Amygdala (tissue), 56 donors: ENCODE results near the gene WASHC2A.
"Not testable (repeated sequence)": the region's sequence is repeated elsewhere in the genome, so short reads cannot be mapped to it uniquely, and the experiment has no call there.

Experiments used
- DNase-seq, 56 donors: peaks; one replicate each; lab custom pipeline; 2025; lab: John Stamatoyannopoulos, UW

WASHC2A gene

DNA sequence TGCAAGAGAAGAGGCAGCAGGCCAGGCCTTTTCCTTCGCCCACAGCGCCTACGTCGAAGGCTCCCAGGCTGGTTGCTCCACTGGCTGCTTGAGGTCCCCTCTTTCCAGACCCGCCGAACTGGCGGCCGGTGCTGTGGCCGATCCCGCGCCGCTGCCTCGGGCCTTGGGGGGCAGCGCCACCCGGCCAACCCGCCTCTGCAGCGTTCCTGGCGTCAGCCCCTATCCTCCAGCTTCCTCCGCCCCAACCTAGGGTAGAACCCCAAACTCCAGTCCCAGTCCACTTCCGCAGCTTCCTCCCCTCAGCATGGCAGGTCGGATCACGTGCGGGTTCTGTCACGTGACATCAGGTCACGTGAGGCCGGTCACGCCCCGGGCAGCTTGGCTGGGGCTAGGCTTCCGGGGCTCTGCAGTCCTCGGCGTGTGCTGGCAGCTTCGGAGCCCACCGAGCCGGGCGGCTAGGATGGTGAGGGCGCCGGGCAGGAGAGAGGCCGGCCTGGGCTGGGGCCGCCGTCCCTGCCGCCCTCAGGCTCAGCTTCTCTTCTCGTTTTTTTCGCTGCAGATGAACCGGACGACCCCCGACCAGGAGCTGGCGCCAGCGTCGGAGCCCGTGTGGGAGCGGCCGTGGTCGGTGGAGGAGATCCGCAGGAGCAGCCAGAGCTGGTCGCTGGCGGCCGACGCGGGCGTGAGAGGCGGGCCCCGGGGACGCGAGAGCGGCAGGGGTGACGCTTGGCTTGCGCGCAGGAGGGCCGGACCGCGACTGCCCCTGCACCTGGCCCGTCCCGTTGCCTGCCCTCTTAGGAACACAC lies at the start of gene WASHC2A:
Gene WASHC2A, plus strand, starts transcription at position 409 of the 806 bp plus-strand sequence. Its CDS starts 52 bp downstream, at position 461.
- peak in 55 of 56 donors; percentile 16 to 92 (median 74) for DNase-seq

GRCh38 chr10:50019279-50019678 lies 48.5 kb upstream of the WASHC2A start:
- DNase-seq, result peak in 1 of 56 donors; percentile 21

DNA sequence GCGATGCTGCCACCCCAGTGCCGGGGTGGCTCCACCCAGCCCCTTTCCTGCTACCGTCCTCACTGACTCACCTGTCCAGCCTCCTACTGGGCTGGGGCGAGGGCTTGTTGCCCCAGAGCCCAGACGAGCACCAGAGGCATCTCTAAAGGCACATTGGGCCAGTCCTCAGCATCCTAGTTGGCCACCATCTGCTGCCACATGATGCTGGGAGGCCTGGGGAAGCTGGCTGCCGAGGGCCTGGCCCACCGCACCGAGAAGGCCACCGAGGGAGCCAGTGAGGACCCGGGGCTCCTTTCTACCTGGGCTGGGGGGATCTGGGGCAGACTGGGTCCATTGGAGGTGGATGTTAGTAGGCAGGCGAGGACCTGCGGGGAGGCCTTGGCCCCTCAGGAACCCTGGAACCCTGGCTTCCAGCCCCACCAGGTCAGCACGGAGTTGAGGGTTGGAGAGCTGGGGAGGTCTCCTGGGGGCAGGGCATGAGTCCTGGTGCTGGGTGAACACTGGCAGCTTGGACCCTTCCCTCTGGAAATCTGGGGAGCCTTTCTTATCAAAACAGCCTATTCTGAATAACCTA lies 47.2 kb upstream of the WASHC2A start:
- DNase-seq, result not testable (repeated sequence)

- DNase-seq, result no peak
Observed at GRCh38 chr10:50021646-50022045, 46.1 kb upstream of the WASHC2A start.

- not testable (repeated sequence) for DNase-seq
Observed at GRCh38 chr10:50024716-50025383, 42.9 kb upstream of the WASHC2A start.

- no peak for DNase-seq
Observed at GRCh38 chr10:50025627-50026026, 42.1 kb upstream of the WASHC2A start.

DNA sequence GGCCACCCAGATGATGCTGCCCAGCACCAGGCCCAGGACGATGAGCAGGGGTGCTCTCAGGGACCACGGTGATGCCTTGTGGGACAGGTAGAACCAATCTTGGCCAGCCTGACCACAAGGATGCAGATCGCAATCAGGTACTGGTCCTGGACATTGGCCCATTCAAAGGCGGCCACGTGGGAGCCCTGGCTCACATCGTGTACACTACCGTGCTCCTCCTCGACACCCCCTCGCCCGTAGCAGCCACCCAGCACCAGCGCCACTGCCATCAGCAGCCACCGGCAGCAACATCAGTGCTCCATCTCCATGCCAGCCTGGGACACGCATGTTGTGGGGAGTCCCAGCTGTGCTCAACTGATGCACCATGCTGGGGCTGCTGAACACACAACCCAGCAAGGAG lies 40.6 kb upstream of the WASHC2A start:
- DNase-seq, result no peak

DNA sequence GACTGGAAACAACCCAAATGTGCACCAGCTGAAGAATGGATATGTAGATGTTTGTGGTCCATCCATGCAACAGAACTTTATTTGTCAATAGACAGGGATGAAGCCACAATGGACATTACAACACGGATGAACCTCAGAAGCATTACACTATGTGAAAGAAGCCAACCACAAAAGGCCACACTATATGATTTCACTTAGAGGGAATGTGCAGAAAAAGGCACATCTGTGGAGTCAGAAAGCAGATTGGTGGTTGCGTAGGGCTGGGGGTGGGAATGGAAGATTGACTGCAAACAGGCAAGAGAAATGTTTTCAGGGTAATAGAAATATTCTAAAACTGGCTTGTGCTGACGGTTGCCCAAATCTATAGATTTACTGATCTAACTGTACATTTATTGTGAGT lies 34.3 kb upstream of the WASHC2A start:
- DNase-seq, result no peak

DNA sequence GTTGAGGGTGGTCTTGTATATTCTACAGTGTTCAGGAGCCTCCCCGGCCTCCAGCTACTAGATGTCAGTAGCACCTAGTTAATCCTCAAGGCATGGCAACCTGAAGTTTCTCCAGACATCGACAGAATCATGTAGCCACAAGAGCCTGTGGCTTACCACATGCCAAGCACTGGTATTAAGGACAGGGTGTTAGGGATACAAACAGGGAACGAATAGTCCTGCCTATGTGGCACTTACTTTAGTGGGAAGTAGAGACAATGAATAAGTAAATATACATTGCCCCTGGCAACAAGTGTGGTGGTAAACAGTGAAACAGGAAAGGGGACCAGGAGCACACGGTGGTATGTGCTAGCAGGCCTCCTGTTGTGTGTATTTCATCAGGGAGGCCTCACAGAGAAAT lies 32.4 kb upstream of the WASHC2A start:
- not testable (repeated sequence) for DNase-seq

DNA sequence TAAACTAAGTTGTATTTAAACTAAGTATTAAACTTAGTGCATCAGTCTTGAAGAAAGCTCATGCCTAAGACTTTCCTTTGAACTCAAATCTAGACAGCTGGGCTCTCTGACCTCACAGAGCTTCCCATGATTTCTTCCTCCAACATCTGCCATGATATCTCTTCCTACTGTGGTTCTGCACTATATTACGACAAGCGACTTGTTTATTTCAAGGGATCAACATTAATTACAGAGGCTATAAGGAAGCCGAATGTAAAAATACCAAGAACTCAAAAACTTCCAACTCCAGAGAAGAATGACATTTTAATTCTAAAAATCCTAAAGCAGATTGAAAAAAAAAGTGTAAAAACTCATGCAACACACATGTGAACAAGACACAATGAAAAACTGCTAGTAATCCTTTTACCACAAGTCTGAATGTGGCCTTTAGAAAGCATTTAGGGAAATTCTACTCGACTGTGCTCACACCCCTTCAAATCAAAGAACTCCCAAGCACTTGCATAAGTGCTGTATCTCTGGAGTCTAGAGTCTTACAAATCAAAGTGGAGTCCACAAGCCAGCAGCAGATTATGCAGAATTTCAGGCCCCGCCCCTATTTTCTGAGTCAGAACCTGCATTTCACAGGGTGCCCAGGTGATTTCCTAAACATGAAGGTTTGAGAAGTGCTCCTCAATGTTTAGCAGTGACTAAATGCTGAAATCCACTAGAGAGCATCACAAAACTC lies 22.7 kb upstream of the WASHC2A start:
- no peak for DNase-seq

DNA sequence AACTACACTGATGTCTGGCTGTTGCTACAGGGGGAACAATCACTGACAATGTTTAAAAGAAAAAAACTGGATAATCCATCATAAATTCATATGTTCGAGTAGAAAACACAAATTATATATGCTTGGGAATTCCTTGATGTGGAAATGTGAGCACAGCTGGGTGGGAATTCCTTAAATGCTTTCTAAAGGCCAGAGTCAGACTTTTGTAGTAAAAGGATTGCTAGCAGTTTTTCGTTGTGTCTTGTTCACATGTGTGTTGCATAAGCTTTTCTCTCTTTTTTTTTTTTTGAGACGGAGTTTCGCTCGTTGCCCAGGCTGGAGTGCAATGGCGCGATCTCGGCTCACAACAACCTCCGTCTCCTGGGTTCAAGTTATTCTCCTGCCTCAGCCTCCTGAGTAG lies 21.3 kb upstream of the WASHC2A start:
- DNase-seq, result not testable (repeated sequence)

DNA sequence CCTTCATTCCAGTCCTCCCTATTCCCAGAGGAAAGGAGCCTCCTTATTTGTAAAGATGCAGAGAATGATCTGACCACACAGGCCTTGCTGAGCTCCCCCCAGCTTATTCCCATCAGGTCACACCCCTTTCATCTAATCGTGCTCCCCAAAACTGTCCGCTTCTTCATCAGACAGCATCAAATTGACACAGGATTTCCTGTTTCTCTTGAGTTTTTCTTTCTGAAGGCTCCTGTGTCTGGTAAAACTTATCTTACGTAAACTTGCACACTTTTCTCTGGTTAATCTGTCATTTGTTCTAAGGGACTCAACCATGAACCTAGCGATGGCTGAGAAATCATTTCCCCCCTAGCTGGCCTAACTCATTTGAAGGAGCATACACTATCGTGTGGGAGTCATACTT lies 20.2 kb upstream of the WASHC2A start:
- DNase-seq, result not testable (repeated sequence)

GRCh38 chr10:50051995-50052660 lies 15.6 kb upstream of the WASHC2A start:
- not testable (repeated sequence) for DNase-seq

DNA sequence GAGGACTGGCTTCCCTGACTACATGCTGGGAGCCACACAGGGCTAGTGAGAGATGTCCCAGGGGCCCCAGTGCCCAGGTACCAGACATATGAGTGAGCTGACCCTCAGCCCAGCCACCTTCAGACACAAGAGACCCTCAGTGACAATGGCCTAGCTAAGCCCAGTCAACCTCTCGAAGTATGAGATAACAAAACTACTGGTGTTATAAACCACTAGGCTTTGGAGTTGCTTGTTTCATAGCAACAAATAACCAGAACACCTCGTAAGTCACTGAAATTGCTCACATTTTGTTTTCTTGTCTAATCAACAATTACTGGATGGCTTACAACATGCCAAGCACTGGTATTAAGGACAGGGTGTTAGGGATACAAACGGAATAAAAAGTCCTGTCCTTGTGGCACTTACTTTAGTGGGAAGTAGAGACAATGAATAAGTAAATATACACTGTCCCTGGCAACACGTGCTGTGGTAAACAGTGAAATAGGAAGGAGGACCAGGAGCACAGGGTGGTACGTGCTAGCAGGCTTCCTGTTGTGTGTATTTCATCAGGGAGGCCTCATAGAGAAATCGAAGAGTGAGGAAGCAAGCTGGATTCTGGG lies 14.9 kb upstream of the WASHC2A start:
- DNase-seq, result not testable (repeated sequence)

GRCh38 chr10:50055494-50056292 lies 12.1 kb upstream of the WASHC2A start:
- DNase-seq, result not testable (repeated sequence)

- not testable (repeated sequence) for DNase-seq
Observed at GRCh38 chr10:50056654-50057053, 11.1 kb upstream of the WASHC2A start.

GRCh38 chr10:50058727-50059126 lies 9.0 kb upstream of the WASHC2A start:
- not testable (repeated sequence) for DNase-seq

GRCh38 chr10:50059946-50060345 lies 7.8 kb upstream of the WASHC2A start:
- DNase-seq, result not testable (repeated sequence)

DNA sequence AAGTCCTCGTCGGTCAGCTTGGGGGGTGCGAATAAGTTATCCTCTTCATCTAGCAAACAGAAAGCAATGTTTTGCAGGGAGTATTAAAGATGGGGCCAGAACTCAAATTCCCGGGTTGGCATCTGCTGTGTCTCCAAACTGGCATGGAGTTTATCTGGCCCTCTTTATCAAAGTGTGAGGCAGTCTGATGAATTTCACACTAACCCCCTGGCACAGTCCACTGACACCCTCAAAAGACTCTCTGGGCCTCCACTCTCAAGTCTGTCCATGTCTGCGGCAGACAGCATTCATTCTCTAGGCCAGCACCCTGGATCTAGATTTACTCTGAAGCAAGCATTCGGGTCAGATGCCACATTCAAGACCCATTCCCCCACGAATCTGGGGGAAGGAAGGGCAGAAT lies 6.2 kb upstream of the WASHC2A start:
- DNase-seq, result not testable (repeated sequence)
